Activated CD8-positive, alpha-beta memory T cell treated with anti-CD3 and anti-CD28 coated beads, Interleukin-2, amount 10 ng/mL, durations not matched to agents 7 days and 5 days (primary cell): ENCODE results near the gene PGM1. TPM values are rescaled to one million over a fixed set of nuclear protein-coding genes. Genes with fewer than 3 reads are reported as not detected.

Experiments
- ATAC-seq: fragments of 150-1000 bp; cut with Tn5 transposase; one replicate; pipeline ENCODE4 v1.10.0; 2021; ENCODE audit warnings: moderate library complexity
- CTCF ChIA-PET: fragments of 350-600 bp; sonication (Branson Sonifier 250); formaldehyde crosslinking; loops from one replicate; lab custom pipeline; 2021; ENCODE audit warnings: antibody characterized with exemption; lab: Charles Lee
- DNase-seq: peaks from one replicate; pipeline ENCODE4 v3.0.0-alpha.2; 2020
- H3K27ac Mint-ChIP-seq: one replicate; pipeline ENCODE4 v1.8.0; 2021; ENCODE audit warnings: mild to moderate bottlenecking, mixed read lengths
- H3K27me3 Mint-ChIP-seq: one replicate; pipeline ENCODE4 v1.8.0; 2021; ENCODE audit warnings: mixed read lengths
- H3K36me3 Mint-ChIP-seq: one replicate; pipeline ENCODE4 v1.8.0; 2021; ENCODE audit warnings: mild to moderate bottlenecking, mixed read lengths
- H3K4me1 Mint-ChIP-seq: one replicate; pipeline ENCODE4 v1.8.0; 2021; ENCODE audit warnings: mixed read lengths
- H3K4me3 Mint-ChIP-seq: one replicate; pipeline ENCODE4 v1.8.0; 2021; ENCODE audit warnings: mild to moderate bottlenecking, moderate library complexity, mixed read lengths
- H3K9me3 Mint-ChIP-seq: one replicate; pipeline ENCODE4 v1.8.0; 2022; ENCODE audit warnings: low read depth, mixed read lengths
- total RNA-seq, 2 experiments: library from RNA; stranded (reverse); gene quantifications; one replicate each; pipeline ENCODE4 v1.2.3, GENCODE V29; 2021

The PGM1 gene
- total RNA-seq, 2 experiments from 2014 or later: 31.5 to 32.8 TPM

DNA sequence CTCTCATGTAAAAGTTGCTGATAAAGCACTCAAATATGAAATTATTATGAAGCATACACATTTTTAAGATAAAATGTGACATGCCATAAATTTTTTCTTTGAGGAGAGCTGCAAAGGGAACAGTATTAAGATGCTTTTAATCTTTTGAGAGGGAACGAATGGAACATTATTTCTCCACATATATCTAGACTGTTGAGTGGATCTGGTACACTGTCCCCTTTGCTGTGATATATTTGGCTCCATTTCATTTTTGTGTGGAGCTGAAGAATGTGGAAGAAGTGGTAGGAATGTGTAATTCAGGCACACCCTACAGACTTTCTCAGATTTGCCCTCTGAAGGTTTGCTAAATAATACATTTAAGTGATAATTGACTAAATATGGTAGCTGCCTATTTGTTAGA lies 31.7 kb downstream of the PGM1 start:
- H3K4me3 Mint-ChIP-seq: no peak overlapping the region
- H3K36me3 Mint-ChIP-seq: no peaks in the 10 kb centered on the region
- no peak for DNase-seq
- CTCF ChIA-PET: no interaction called here
- no peak overlapping the region for H3K27ac Mint-ChIP-seq
- H3K4me1 Mint-ChIP-seq: peaks cover 8% of the 10 kb centered on the region
- no peaks in the 10 kb centered on the region for H3K27me3 Mint-ChIP-seq
- H3K9me3 Mint-ChIP-seq: no peaks in the 10 kb centered on the region
- no peak for ATAC-seq

DNA sequence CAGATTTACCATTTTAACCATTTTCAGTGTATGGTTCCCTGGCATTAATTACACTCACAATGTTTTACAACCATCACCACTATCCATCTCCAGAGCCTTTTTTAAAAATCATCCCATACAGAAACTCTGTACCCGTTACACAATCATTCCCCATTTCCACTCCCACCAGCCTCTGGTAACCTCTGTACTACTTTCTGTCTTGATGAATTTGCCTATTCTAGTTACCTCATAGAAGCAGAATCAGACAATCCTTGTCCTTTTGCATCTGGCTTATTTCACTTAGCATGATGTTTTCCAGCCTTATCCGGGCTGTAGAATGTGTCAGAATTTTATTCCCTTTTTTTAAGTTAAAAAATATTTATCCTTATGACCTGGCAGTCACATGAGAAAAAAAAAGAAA lies 33.0 kb downstream of the PGM1 start:
- Mint-ChIP-seq H3K27me3 (no peaks in the 10 kb centered on the region), H3K9me3 (no peaks in the 10 kb centered on the region), H3K4me3 (no peak overlapping the region), H3K36me3 (peaks cover 5% of the 10 kb centered on the region), H3K27ac (no peak overlapping the region), H3K4me1 (peaks cover 8% of the 10 kb centered on the region)
- CTCF ChIA-PET: no interaction called here
- ATAC-seq (no peak), DNase-seq (no peak)

DNA sequence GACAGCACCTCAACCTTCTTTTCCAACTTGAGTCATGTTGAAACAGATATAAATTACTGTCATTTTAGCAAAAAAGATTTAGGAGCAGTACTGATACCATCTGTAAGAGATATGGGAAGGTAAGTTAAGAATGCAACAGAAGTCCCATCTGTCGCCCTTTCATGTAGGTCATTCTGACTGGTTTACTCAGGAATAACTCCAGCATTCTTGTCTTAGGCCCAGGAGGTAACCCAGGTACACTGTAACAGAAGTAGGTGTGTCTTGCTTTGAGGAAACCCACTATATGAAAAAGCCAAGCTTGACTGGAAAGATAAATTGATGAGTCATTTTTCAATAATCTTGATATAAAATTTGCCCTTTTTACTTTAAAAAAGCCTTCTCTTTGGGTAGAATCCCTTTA lies 35.4 kb downstream of the PGM1 start:
- Mint-ChIP-seq H3K4me3 (no peak overlapping the region), H3K27me3 (no peaks in the 10 kb centered on the region), H3K36me3 (peaks cover 14% of the 10 kb centered on the region), H3K27ac (no peak overlapping the region), H3K4me1 (peaks cover 18% of the 10 kb centered on the region), H3K9me3 (no peaks in the 10 kb centered on the region)
- CTCF ChIA-PET: no interaction called here
- ATAC-seq (no peak), DNase-seq (no peak)

DNA sequence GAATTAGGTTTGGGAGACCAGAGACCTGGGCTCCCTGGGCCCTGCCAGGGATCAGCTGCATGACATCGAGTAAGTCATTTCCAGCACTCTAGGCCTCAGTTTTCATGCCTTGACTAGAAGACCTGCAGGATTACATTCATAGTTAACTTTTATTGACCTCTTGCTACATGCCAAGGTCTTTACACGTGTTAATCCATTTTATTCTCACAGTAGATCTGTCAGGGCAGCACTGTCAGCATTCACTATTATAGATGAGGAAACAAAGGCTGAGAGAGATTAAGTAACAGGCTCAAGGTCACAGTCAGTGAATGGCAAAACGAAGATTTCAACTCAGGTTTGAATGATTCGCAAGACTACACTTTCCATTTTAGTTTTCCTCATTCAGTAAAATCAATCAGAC lies 37.0 kb downstream of the PGM1 start:
- peaks cover 18% of the 10 kb centered on the region for H3K4me1 Mint-ChIP-seq
- peaks cover 19% of the 10 kb centered on the region for H3K36me3 Mint-ChIP-seq
- no peaks in the 10 kb centered on the region for H3K27me3 Mint-ChIP-seq
- H3K4me3 Mint-ChIP-seq: no peak overlapping the region
- CTCF ChIA-PET: no interaction called here
- ATAC-seq: no peak
- no peaks in the 10 kb centered on the region for H3K9me3 Mint-ChIP-seq
- H3K27ac Mint-ChIP-seq: no peak overlapping the region
- DNase-seq: no peak

DNA sequence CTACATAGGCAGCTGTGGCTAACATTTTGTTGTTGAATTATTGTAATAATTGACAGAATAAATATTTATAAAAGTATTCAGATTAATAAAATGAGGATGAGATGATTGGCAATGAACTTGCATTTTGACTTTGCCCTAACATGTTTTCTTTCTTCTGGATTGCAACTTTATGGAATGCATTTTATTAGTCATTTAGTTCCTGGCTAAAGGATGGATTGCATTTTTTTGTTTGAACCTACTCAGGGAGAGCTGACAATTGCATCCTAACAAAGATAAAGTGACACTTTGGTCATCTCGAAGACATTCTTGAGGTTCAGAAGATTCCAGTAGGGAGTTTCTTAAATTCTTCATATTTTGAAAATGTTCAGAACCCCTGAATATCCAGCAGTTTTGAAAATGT lies 37.5 kb downstream of the PGM1 start:
- no peaks in the 10 kb centered on the region for H3K27me3 Mint-ChIP-seq
- CTCF ChIA-PET: no interaction called here
- peaks cover 18% of the 10 kb centered on the region for H3K4me1 Mint-ChIP-seq
- peaks cover 19% of the 10 kb centered on the region for H3K36me3 Mint-ChIP-seq
- ATAC-seq (no peak), DNase-seq (no peak)
- no peak overlapping the region for H3K4me3 Mint-ChIP-seq
- H3K9me3 Mint-ChIP-seq: no peaks in the 10 kb centered on the region
- H3K27ac Mint-ChIP-seq: no peak overlapping the region

DNA sequence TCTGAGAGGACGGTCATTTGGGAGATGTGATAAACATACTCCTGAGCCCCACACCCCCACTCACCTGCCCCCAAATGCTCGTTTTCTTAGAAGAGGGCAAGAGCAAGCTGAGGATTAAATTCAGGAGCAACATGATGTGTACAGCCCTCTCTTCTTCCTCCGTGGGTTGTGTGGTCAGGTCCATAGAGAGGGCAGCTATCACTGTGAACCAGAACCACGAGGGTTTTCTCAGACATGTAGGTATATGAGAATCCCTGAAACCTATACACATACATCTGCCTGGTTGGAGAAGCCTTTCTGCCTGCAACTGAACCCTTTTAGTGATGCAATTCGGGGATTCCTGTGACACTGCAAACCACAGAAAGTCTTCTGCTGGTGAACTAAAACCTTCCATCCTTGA lies 38.9 kb downstream of the PGM1 start:
- CTCF ChIA-PET: no interaction called here
- H3K4me1 Mint-ChIP-seq: peaks cover 14% of the 10 kb centered on the region

DNA sequence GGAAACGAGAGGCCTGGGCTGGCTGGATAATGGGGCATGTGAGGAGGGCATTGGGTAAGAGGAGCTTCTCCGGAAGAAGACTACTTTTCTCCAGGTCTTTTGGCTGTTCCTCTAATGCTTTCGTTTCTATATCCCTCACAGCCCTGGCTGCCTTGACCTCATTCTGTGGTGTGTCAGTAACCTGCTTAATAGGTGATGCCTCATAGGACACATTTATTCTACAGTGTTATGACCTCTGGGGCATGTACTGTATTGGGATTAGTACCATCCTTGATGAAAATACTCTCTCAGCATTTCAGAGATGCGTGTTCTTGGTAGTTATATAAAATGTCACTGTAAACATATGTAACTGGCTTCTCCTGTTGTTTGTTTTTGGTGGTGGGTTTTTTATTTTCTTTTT lies 40.1 kb downstream of the PGM1 start:
- Mint-ChIP-seq H3K4me1 (peaks cover 11% of the 10 kb centered on the region), H3K27me3 (no peaks in the 10 kb centered on the region), H3K9me3 (no peaks in the 10 kb centered on the region), H3K27ac (no peak overlapping the region), H3K4me3 (no peak overlapping the region), H3K36me3 (peaks cover 22% of the 10 kb centered on the region)
- ATAC-seq: no peak
- CTCF ChIA-PET: no interaction called here
- no peak for DNase-seq

More for the DNA sequence above, 38.9 kb downstream of the PGM1 start:
- H3K4me3 Mint-ChIP-seq: no peak overlapping the region
- H3K36me3 Mint-ChIP-seq: peaks cover 21% of the 10 kb centered on the region
- H3K9me3 Mint-ChIP-seq: no peaks in the 10 kb centered on the region
- no peak for ATAC-seq
- no peaks in the 10 kb centered on the region for H3K27me3 Mint-ChIP-seq
- no peak for DNase-seq
- H3K27ac Mint-ChIP-seq: no peak overlapping the region

DNA sequence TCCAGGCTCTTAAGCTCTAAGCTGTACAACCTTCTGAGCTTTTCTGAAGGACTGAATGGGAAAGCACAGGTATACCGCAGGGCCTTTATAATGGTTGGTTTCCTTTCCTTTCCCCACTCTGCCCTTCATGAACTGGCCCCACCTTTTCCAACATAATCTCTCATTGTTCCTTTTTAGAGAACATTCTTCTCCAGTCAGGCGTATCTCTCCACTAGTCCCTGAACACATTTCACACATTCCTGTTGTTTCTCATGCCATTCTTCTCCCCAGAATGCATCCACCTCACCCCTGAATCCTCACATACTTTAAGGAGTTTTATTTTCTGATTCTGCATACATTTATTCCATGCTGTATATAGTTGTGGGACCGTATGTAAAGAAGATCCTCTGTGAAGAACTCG lies 41.3 kb downstream of the PGM1 start:
- Mint-ChIP-seq H3K27me3 (no peaks in the 10 kb centered on the region), H3K4me3 (no peak overlapping the region), H3K9me3 (no peaks in the 10 kb centered on the region), H3K36me3 (peaks cover 34% of the 10 kb centered on the region), H3K4me1 (peaks cover 11% of the 10 kb centered on the region), H3K27ac (no peak overlapping the region)
- ATAC-seq: no peak
- CTCF ChIA-PET: no interaction called here
- no peak for DNase-seq

DNA sequence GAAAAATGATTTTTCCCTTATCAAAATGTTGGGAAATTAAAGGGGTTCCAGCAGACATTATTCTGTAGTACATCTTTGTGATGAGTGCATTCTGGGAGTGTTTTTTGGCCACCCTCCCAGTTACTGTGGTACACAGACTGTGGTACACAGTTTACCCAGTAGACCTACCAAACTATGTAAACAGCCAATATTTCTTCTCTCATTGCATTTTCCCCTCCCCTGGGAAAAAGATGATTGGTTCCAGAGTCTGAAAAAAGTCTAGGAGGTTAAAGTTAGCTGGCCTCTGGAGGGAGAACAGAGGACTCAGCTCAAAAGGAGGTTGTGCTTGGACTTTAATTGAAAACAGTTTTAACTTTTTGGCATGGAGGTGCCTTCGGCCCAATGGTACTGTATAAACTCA lies 42.5 kb downstream of the PGM1 start:
- DNase-seq: no peak
- H3K4me1 Mint-ChIP-seq: peaks cover 12% of the 10 kb centered on the region
- no peaks in the 10 kb centered on the region for H3K9me3 Mint-ChIP-seq
- H3K4me3 Mint-ChIP-seq: no peak overlapping the region
- H3K36me3 Mint-ChIP-seq: peaks cover 39% of the 10 kb centered on the region
- CTCF ChIA-PET: no interaction called here
- ATAC-seq: no peak
- no peak overlapping the region for H3K27ac Mint-ChIP-seq
- no peaks in the 10 kb centered on the region for H3K27me3 Mint-ChIP-seq

DNA sequence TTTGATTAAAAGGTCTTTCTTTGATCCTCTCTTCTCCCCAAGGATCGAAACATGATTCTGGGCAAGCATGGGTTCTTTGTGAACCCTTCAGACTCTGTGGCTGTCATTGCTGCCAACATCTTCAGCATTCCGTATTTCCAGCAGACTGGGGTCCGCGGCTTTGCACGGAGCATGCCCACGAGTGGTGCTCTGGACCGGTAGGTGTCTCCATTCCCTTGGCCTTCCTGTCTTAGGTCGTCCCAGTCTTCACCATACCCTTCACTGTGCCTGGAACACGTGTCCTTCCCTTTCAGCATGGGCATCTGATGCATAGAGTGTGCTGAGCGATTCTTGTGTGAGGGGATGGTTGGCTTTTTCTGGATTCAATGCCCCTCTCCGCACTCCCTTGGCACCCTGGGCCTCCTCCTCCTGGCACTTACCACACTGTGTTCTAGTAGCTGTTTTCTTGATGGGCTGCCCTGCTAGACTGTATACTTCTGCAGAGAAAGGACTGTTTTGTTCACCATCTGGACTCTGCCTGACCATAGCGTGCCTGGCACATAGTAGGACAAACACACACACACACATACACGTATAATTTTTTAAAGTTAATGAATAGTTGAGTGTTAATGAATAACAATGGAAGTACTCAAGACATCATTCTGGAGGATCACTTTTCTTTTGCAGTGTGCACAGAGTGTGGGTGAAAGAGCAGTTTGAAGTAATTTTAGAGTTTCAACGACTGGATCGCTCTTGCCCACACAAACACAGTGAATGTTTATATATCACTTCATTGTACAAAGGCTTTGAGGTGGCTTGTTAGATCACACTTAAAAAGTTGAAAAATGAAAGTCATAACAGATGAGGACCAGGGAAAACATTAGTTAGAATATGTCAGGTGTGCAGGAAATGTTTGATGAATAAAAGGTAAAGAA lies 43.2 kb downstream of the PGM1 start:
- ATAC-seq (no peak), DNase-seq (no peak)
- H3K9me3 Mint-ChIP-seq: no peaks in the 10 kb centered on the region
- no peak overlapping the region for H3K27ac Mint-ChIP-seq
- peaks cover 39% of the 10 kb centered on the region for H3K36me3 Mint-ChIP-seq
- no peaks in the 10 kb centered on the region for H3K27me3 Mint-ChIP-seq
- H3K4me3 Mint-ChIP-seq: no peak overlapping the region
- CTCF ChIA-PET: no interaction called here
- peaks cover 12% of the 10 kb centered on the region for H3K4me1 Mint-ChIP-seq

DNA sequence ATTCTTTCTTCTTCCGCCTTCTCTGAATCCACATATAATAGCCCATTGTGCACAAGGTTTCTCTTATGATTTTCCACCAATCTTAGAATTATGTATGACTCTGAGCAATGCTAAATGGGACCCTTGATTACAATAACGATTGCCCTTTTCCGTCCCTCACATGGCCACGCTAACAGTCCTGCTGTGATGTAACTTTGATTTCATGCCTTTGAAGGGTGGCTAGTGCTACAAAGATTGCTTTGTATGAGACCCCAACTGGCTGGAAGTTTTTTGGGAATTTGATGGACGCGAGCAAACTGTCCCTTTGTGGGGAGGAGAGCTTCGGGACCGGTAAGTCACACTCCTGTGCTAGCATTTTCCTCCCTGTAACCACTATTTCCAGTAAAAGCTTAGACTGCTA lies 45.3 kb downstream of the PGM1 start:
- Mint-ChIP-seq H3K27ac (no peak overlapping the region), H3K9me3 (no peaks in the 10 kb centered on the region), H3K4me1 (peaks cover 1% of the 10 kb centered on the region), H3K36me3 (peaks cover 33% of the 10 kb centered on the region), H3K27me3 (no peaks in the 10 kb centered on the region), H3K4me3 (no peak overlapping the region)
- no peak for ATAC-seq
- DNase-seq: no peak
- CTCF ChIA-PET: no interaction called here

DNA sequence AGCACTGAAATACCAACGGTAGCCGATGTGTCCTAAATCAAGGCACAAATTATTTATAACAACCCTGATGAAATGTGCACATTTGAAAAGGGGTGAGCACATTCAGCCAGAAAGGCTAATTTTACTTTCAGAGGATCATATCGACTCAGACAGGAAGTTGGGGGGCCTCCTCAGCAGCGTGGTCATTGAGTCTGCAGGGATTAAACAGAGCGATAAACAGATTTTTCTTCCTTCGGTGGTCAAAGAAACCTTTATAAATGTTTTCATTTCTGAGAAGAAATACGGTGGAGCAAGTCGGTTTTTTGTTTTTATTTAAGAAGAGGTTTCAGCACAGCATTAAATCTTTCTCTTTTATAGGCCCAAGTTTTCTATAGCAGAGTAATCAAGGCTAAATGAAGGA lies 45.7 kb downstream of the PGM1 start:
- H3K4me1 Mint-ChIP-seq: peaks cover 1% of the 10 kb centered on the region
- H3K36me3 Mint-ChIP-seq: peaks cover 33% of the 10 kb centered on the region
- H3K9me3 Mint-ChIP-seq: no peaks in the 10 kb centered on the region
- CTCF ChIA-PET: no interaction called here
- ATAC-seq (no peak), DNase-seq (no peak)
- H3K27ac Mint-ChIP-seq: no peak overlapping the region
- H3K4me3 Mint-ChIP-seq: no peak overlapping the region
- no peaks in the 10 kb centered on the region for H3K27me3 Mint-ChIP-seq

DNA sequence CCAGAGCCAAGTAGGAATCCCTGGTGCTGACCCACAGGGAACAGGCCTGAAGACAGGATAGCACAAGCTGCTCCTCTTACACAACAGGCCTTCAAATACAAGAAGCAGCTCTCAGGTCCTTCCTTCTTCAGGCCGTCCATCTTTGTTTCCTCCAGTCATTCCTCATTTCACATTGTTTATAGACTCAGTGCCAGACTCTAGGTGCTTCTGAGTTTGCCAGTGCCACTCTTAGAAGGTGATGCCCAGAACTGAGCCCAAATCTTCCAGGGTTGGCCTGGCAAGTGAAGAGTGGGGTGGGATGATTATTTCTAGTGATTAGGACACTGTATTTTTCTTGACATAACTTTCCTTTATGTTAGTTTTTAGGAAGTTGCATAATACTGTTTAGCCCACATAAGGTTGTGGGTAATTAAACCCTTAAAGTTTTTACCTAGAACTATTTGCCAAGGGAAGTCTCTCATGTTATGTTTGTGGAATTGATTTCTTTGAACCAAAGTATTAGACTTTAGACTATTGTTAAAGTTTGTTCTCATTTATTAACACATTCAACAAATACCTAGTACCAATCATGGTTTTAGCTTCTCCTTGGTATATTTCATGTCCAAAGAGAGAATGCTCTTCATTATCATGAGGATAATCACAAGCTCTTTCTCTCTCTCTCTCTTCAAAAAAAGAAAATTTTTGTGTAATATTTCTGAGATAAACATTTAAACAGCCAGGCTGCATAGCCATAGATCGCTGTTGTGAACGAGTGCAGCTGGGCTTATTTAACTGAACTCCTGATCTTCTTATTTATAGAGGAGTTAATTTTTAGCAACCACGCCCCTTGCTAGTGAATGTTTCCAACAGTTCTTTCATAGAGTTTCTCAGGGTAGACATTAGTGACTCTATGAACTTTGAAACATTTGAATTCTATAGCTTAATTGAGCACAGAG lies 47.7 kb downstream of the PGM1 start:
- no peaks in the 10 kb centered on the region for H3K9me3 Mint-ChIP-seq
- H3K4me3 Mint-ChIP-seq: no peak overlapping the region
- H3K27ac Mint-ChIP-seq: no peak overlapping the region
- peaks cover 31% of the 10 kb centered on the region for H3K36me3 Mint-ChIP-seq
- H3K27me3 Mint-ChIP-seq: no peaks in the 10 kb centered on the region
- H3K4me1 Mint-ChIP-seq: peaks cover 1% of the 10 kb centered on the region
- ATAC-seq: no peak
- DNase-seq: no peak
- CTCF ChIA-PET: no interaction called here

DNA sequence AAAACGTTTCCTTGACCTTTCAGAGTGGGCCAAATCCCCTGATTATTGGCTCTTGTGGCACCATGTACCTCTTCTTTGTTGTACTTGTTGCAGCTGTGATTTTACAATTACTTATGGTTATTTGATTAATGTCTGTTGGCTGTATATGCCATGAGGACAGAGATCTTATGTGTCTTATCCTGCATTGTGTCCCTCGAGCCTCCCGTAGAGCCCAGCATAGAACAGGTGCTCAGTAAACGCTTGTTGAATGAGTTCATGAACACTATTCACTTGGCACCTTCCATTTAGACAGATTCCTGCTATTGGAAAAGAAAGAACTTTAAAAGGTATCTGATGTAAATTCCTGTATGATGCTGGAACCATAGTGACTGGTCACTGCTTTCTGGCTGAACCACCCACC lies 48.4 kb downstream of the PGM1 start:
- peaks cover 1% of the 10 kb centered on the region for H3K4me1 Mint-ChIP-seq
- no peak for DNase-seq
- H3K4me3 Mint-ChIP-seq: no peak overlapping the region
- no peak overlapping the region for H3K27ac Mint-ChIP-seq
- ATAC-seq: no peak
- H3K36me3 Mint-ChIP-seq: peaks cover 34% of the 10 kb centered on the region
- CTCF ChIA-PET: no interaction called here
- H3K9me3 Mint-ChIP-seq: no peaks in the 10 kb centered on the region
- H3K27me3 Mint-ChIP-seq: no peaks in the 10 kb centered on the region
